Body of pancreas (tissue), 4 donors: ENCODE results near the gene WIPF2.

Experiments
- CTCF ChIP-seq, 7 experiments: fragments of 450-650 bp in 4 of 7; fragments of 200-600 bp in 3 of 7; sonication (generic) in 3 of 7; IDR thresholded peaks; one replicate each; pipeline ENCODE4 v1.5.1; 2016 to 2019; ENCODE audit warnings: antibody characterized with exemption in 7 of 7
- POLR2A ChIP-seq, 3 donors: fragments of 450-650 bp; IDR thresholded peaks; one replicate each; pipeline ENCODE4 v1.6.1; 2016; ENCODE audit warnings: antibody characterized with exemption in 3 of 3, mild to moderate bottlenecking in 2 of 3

GRCh38 chr17:40190197-40191021 is 28.7 kb upstream of the WIPF2 start:
- TF ChIP-seq CTCF (IDR thresholded peaks at IDR 0.05) = peak in 2 of 7 experiments; percentile 18 to 20
- TF ChIP-seq POLR2A (IDR thresholded peaks at IDR 0.05) = no peak
